HG03571 (cell line): ENCODE data around the gene EZR.

Experiments
- ATAC-seq: cut with Tn5 transposase; IDR thresholded peaks from one replicate; pipeline ENCODE4 v1.9.1; 2021; ENCODE audit not compliant: unreplicated experiment

EZR gene

DNA sequence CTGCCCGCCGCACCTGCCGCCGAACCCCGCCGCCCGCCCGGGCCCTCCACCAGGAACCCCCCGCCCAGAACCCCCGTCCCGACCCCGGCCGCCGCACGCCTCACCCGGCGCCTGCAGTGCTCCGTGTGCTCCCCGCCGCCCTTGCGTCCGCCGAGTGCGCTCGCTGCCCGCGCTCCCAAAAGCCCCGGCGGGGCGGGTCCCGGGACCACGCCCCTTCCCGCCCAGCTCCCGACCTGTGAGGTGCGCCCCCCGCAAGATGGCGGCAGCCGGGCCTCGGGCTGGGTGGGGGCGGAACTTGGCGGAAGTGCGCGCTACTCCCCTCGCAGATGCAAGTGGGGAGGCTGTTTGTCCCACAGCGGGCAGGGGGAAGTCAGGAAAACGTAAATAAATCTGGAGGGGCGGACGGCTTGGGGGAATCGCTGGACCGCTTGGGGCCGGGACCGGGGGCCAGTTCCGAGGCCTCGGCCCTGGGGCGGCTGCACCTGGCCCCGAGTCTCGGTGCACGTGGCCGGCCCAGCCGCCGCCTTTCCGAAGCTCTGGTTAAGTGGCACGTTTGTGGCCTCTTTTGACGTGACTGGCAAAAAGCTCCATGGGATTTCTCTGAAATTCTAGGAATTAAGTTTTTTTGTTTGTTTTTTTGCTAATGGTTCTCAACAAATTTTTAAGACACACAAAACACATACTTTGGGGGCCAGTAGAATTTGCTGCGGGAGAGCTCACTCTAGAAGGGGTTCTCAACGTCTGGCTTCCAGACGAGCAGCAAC is at the start of gene EZR:
EZR (minus strand) TSS at position 156 of the 764 bp plus-strand sequence. CDS start 1,275 bp downstream, outside the sequence.
- peak; percentile 38 for ATAC-seq

GRCh38 chr6:158868122-158868480 is 48.9 kb upstream of the EZR start:
- no peak for ATAC-seq

DNA sequence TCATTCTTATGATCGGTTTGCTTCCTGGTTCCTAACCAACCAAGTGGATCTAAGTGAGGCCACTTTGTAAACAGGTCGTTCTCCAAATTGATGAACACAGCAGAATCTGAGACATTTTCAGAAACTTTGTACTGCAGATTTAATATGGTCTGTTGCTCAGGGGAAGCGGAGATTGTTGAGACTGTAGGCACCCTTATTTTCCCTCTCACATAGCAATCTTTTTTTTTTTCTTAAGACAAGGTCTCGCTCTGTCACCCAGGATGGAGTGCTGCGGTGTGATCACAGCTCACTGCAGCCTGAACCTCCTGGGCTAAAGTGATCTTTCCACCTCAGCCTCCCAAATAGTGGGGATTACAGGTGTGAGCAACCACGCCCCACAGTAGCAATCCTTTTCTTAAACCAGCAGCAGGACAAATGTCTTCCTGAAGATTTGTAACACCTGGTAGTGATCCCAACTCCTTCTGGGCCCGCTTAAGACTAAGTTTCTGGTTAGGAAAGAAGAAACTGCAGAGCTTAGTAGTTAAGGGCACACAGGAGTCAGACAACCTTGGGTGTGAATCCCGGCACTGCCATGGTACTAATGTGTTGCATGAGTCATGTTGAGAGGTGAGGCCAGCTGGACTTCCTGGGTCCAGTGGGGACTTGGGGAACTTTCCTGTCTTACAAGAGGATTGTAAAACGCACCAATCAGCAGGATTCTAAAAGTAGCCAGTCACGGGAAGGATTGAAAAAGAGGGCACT is 48.4 kb upstream of the EZR start:
- no peak for ATAC-seq

- ATAC-seq: no peak
Measured at GRCh38 chr6:158865769-158866168, 46.6 kb upstream of the EZR start.

DNA sequence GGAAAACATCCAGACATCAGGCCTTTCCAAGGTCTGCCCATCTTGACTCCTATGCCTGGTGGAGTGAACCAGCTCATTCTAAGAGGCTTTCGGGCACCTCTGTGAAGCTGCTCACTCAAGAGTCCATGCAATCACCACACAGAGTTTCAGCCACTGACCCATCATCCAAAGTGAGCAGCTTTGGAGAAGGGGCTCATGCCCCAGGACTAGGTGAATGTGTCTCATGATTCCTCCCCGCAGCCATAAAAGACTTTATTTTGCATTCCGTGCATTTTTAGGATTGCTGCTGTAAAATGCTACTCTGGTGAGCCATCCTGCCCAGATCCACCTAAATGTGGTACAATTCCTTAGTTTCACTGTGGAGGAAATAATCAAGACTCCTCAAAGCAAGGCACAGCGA is 44.5 kb upstream of the EZR start:
- ATAC-seq: no peak

GRCh38 chr6:158861686-158862381 is 42.7 kb upstream of the EZR start:
- no peak for ATAC-seq

- ATAC-seq: no peak
Measured at GRCh38 chr6:158860279-158860865, 41.2 kb upstream of the EZR start.

GRCh38 chr6:158856261-158856660 is 37.1 kb upstream of the EZR start:
- no peak for ATAC-seq

- ATAC-seq: no peak
Measured at GRCh38 chr6:158854214-158855101, 35.3 kb upstream of the EZR start.

GRCh38 chr6:158853880-158854213 is 34.7 kb upstream of the EZR start:
- no peak for ATAC-seq

GRCh38 chr6:158853072-158853879 is 34.1 kb upstream of the EZR start:
- ATAC-seq: peak; percentile 90

DNA sequence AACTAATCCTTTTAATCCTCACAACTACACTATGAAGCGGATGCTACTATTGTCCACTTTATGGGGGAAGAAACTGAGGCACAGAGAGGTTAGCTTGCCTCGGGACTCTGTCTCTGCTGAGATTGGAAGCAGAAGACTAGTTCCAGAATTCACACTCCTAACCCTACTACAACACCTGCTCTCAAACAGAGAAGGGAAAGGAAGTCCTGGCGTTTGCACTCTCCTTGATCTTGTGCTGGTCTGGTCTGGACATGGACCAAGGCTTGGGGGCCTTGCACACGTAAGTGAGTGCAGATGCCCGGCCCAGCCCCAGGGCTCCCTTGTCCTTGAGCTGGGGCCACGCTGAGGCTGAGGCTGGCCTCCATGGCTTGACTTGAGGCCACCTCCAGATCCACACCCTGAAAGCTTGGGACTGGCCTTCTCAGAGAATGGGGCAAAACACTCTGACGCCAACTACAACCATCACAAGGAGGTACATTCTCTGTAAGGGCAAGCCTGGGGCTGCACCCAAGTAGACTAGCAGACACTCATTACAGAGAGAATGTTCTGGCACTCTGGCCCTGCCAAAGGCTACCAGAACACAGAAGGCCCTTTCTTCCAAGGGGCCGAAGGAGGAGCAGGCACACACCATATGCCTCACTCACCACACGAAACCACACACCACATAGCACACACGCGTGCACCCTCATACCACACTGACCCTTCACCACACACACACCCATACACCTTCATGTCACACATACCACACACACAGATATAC is 33.3 kb upstream of the EZR start:
- no peak for ATAC-seq

- ATAC-seq: no peak
Measured at GRCh38 chr6:158850807-158851115, 31.6 kb upstream of the EZR start.

GRCh38 chr6:158849899-158850806 is 31.0 kb upstream of the EZR start:
- ATAC-seq: no peak

DNA sequence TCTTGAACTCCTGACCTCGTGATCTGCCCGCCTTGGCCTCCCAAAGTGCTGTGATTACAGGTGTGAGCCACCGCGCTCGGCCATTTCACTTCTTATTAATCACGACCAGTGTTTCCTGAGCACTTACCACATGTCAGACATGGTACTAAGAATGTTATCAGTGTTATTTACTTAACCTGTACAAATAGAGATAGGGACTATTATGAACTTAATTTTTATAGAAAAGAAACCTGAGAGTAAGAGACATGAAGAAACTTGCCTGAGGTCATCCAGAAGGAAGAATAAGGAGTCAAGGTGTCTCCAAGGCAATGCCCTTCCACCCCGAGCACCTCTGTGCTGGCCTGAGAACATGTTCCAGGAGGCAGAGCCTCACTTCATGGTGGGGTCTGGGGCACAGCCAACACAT is 29.3 kb upstream of the EZR start:
- no peak for ATAC-seq

- no peak for ATAC-seq
Measured at GRCh38 chr6:158847786-158848185, 28.6 kb upstream of the EZR start.

- ATAC-seq: no peak
Measured at GRCh38 chr6:158847012-158847529, 27.9 kb upstream of the EZR start.
